Jurkat, Clone E6-1 (cell line): ENCODE results near the gene PDE3A.
"Not testable (repeated sequence)": the region's sequence is repeated elsewhere in the genome, so short reads cannot be mapped to it uniquely, and the experiment has no call there.

ENCODE experiments used
- DNase-seq: peaks from one replicate; pipeline ENCODE4 v3.0.0-alpha.2; 2011; ENCODE audit warnings: low read depth, low spot score
- H3K4me3 ChIP-seq: 2 replicates; pipeline ENCODE4 v1.5.1; 2011; ENCODE audit warnings: mild to moderate bottlenecking, low read length, control low read depth, moderate library complexity

PDE3A gene

GRCh38 chr12:20567413-20567812 lies 199.1 kb downstream of the PDE3A start:
- DNase-seq = no peak

GRCh38 chr12:20572451-20572850 lies 204.1 kb downstream of the PDE3A start:
- no peak for DNase-seq
- no peak overlapping the region for H3K4me3 ChIP-seq

More at GRCh38 chr12:20567413-20567812, 199.1 kb downstream of the PDE3A start:
- no peak overlapping the region for H3K4me3 ChIP-seq

GRCh38 chr12:20576528-20576927 lies 208.2 kb downstream of the PDE3A start:
- DNase-seq = no peak

GRCh38 chr12:20577054-20577453 lies 208.7 kb downstream of the PDE3A start:
- no peak for DNase-seq
- no peak overlapping the region for H3K4me3 ChIP-seq

More at GRCh38 chr12:20576528-20576927, 208.2 kb downstream of the PDE3A start:
- H3K4me3 ChIP-seq = no peak overlapping the region

- no peak overlapping the region for H3K4me3 ChIP-seq
- no peak for DNase-seq
Measured at GRCh38 chr12:20578142-20578541, 209.8 kb downstream of the PDE3A start.

GRCh38 chr12:20585055-20585625 lies 216.8 kb downstream of the PDE3A start:
- no peak overlapping the region for H3K4me3 ChIP-seq
- DNase-seq = no peak

- no peak overlapping the region for H3K4me3 ChIP-seq
- no peak for DNase-seq
Measured at GRCh38 chr12:20585913-20586312, 217.6 kb downstream of the PDE3A start.

- DNase-seq = no peak
- H3K4me3 ChIP-seq = no peak overlapping the region
Measured at GRCh38 chr12:20588042-20588441, 219.7 kb downstream of the PDE3A start.

GRCh38 chr12:20590570-20590969 lies 222.2 kb downstream of the PDE3A start:
- no peak overlapping the region for H3K4me3 ChIP-seq
- DNase-seq = no peak

- H3K4me3 ChIP-seq = no peak overlapping the region
- DNase-seq = no peak
Measured at GRCh38 chr12:20592556-20592955, 224.2 kb downstream of the PDE3A start.

GRCh38 chr12:20593611-20594010 lies 225.3 kb downstream of the PDE3A start:
- DNase-seq = no peak

GRCh38 chr12:20596061-20596460 lies 227.7 kb downstream of the PDE3A start:
- H3K4me3 ChIP-seq = no peak overlapping the region
- DNase-seq = no peak

More at GRCh38 chr12:20593611-20594010, 225.3 kb downstream of the PDE3A start:
- no peak overlapping the region for H3K4me3 ChIP-seq

GRCh38 chr12:20599757-20600156 lies 231.4 kb downstream of the PDE3A start:
- DNase-seq = no peak

GRCh38 chr12:20601668-20602280 lies 233.4 kb downstream of the PDE3A start:
- DNase-seq = peak; percentile 6
- H3K4me3 ChIP-seq = no peak overlapping the region

More at GRCh38 chr12:20599757-20600156, 231.4 kb downstream of the PDE3A start:
- no peak overlapping the region for H3K4me3 ChIP-seq

GRCh38 chr12:20602641-20603391 lies 234.5 kb downstream of the PDE3A start:
- DNase-seq = no peak
- no peak overlapping the region for H3K4me3 ChIP-seq

GRCh38 chr12:20604408-20605067 lies 236.2 kb downstream of the PDE3A start:
- H3K4me3 ChIP-seq = no peak overlapping the region
- no peak for DNase-seq

- not testable (repeated sequence) for H3K4me3 ChIP-seq, DNase-seq
Measured at GRCh38 chr12:20615020-20615419, 246.7 kb downstream of the PDE3A start.

- no peak overlapping the region for H3K4me3 ChIP-seq
- no peak for DNase-seq
Measured at GRCh38 chr12:20616093-20616492, 247.8 kb downstream of the PDE3A start.

GRCh38 chr12:20620261-20620660 lies 251.9 kb downstream of the PDE3A start:
- H3K4me3 ChIP-seq = no peak overlapping the region
- DNase-seq = no peak

- no peak for DNase-seq
- H3K4me3 ChIP-seq = no peak overlapping the region
Measured at GRCh38 chr12:20624718-20625117, 256.4 kb downstream of the PDE3A start.
